B cell (primary cell): ENCODE data around the gene WRNIP1. TPM values are rescaled to one million over a fixed set of nuclear protein-coding genes. Genes with fewer than 3 reads are reported as not detected.
A peak's percentile ranks its signal among the peaks of the same experiment; 100 is the strongest.

Experiments used
- ATAC-seq: fragments of 200-7000 bp; cut with Tn5 transposase; one replicate; pipeline ENCODE4 v1.10.0; 2021; ENCODE audit warnings: low read depth, mild to moderate bottlenecking, moderate number of reproducible peaks, moderate library complexity
- CTCF ChIA-PET: fragments of 350-600 bp; sonication (Branson Sonifier 250); formaldehyde crosslinking; loops from one replicate; lab custom pipeline; 2021; ENCODE audit warnings: antibody characterized with exemption, inconsistent platforms; lab: Charles Lee
- POLR2A ChIA-PET: fragments of 350-600 bp; sonication (Branson Sonifier 250); formaldehyde crosslinking; loops from one replicate; lab custom pipeline; 2021; ENCODE audit warnings: antibody characterized with exemption; lab: Charles Lee
- DNase-seq: peaks from one replicate; pipeline ENCODE4 v3.0.0; 2013
- H2AFZ ChIP-seq: 2 replicates; pipeline ENCODE4 v1.6.1; 2012; ENCODE audit warnings: mild to moderate bottlenecking, low read depth, low read length; ENCODE audit not compliant: insufficient read depth, poor library complexity, severe bottlenecking
- H3K27ac ChIP-seq, 2 donors: 1 replicate in 1 of 2; 2 replicates in 1 of 2; pipeline ENCODE4 v1.5.1; 2012 to 2013; ENCODE audit warnings: low read length in 2 of 2, mild to moderate bottlenecking in 2 of 2, moderate library complexity in 1 of 2
- H3K27me3 ChIP-seq, 4 experiments: fragments of 200-600 bp in 1 of 4; sonication (generic) in 1 of 4; replicated peaks in 1 of 4; 1 replicate in 2 of 4; 2 replicates in 2 of 4; pipeline versions ENCODE4 v1.6.1 to v1.7.0; 2013 to 2016; ENCODE audit warnings: low read length in 3 of 4, mild to moderate bottlenecking in 2 of 4, mixed read lengths in 1 of 4, moderate library complexity in 1 of 4; ENCODE audit not compliant: insufficient read depth in 4 of 4, control insufficient read depth in 3 of 4; ENCODE audit errors: control extremely low read depth in 1 of 4
- H3K36me3 ChIP-seq, 2 experiments: replicated peaks in 1 of 2; 1 replicate in 1 of 2; 2 replicates in 1 of 2; pipeline versions ENCODE4 v1.6.1 to v1.7.1; 2013; ENCODE audit warnings: low read length in 1 of 2; ENCODE audit not compliant: insufficient read depth in 2 of 2, control insufficient read depth in 1 of 2; ENCODE audit errors: control extremely low read depth in 1 of 2, extremely low read depth in 1 of 2
- H3K4me1 ChIP-seq, 2 donors: fragments of 200-600 bp in 1 of 2; sonication (generic) in 1 of 2; 1 replicate in 1 of 2; 2 replicates in 1 of 2; pipeline versions ENCODE4 v1.5.1 to v1.6.1; 2013 to 2017; ENCODE audit warnings: low read length in 2 of 2; ENCODE audit not compliant: control insufficient read depth in 2 of 2, insufficient read depth in 2 of 2
- H3K4me2 ChIP-seq: replicated peaks from 2 replicates; pipeline ENCODE3; 2012; ENCODE audit warnings: mild to moderate bottlenecking, low read depth, low read length; ENCODE audit not compliant: poor library complexity, severe bottlenecking
- H3K4me3 ChIP-seq, 5 experiments: fragments of 200-600 bp in 1 of 5; sonication (generic) in 1 of 5; 1 replicate in 3 of 5; 2 replicates in 2 of 5; pipeline versions ENCODE4 v1.5.1 to v1.7.0; 2011 to 2016; ENCODE audit warnings: low read length in 4 of 5, mild to moderate bottlenecking in 4 of 5, low read depth in 2 of 5, control low read depth in 1 of 5, moderate library complexity in 1 of 5; ENCODE audit not compliant: insufficient read depth in 1 of 5; ENCODE audit errors: control extremely low read depth in 1 of 5, extremely low read depth in 1 of 5
- H3K79me2 ChIP-seq: fragments of 200-600 bp; sonication (generic); one replicate; pipeline ENCODE4 v1.6.0; 2016; ENCODE audit warnings: low read length; ENCODE audit not compliant: control insufficient read depth, insufficient read depth
- H3K9ac ChIP-seq: fragments of 200-600 bp; sonication (generic); 2 replicates; pipeline ENCODE4 v1.6.1; 2017; ENCODE audit warnings: mild to moderate bottlenecking, low read length, moderate library complexity
- H3K9me3 ChIP-seq, 3 donors: one replicate each; pipeline versions ENCODE4 v1.6.1 to v1.7.1; 2013; ENCODE audit warnings: low read length in 2 of 3; ENCODE audit not compliant: control insufficient read depth in 2 of 3, insufficient read depth in 1 of 3; ENCODE audit errors: control extremely low read depth in 1 of 3
- H4K20me1 ChIP-seq: 2 replicates; pipeline ENCODE4 v1.6.0; 2012; ENCODE audit warnings: mild to moderate bottlenecking, low read length; ENCODE audit not compliant: insufficient read depth, control insufficient read depth, poor library complexity, severe bottlenecking
- H3K27ac Mint-ChIP-seq: one replicate; pipeline ENCODE4 v1.8.0; 2021; ENCODE audit warnings: mixed read lengths
- H3K27me3 Mint-ChIP-seq: one replicate; pipeline ENCODE4 v1.8.0; 2021; ENCODE audit warnings: mixed read lengths
- H3K4me1 Mint-ChIP-seq: one replicate; pipeline ENCODE4 v1.8.0; 2021; ENCODE audit warnings: mixed read lengths
- H3K4me3 Mint-ChIP-seq: one replicate; pipeline ENCODE4 v1.8.0; 2021; ENCODE audit warnings: mixed read lengths
- H3K9me3 Mint-ChIP-seq: one replicate; pipeline ENCODE4 v1.8.0; 2022; ENCODE audit warnings: mixed read lengths; ENCODE audit not compliant: insufficient read depth
- EZH2 ChIP-seq: IDR thresholded peaks from 2 replicates; pipeline ENCODE4 v1.6.1; 2012; ENCODE audit warnings: borderline replicate concordance, low read depth, mild to moderate bottlenecking, moderate library complexity, low read length; ENCODE audit not compliant: insufficient read depth, poor library complexity, severe bottlenecking
- WGBS: methylation state at CpG from one replicate; pipeline ENCODE4 v1.1.5; 2013; ENCODE audit warnings: missing lambda C conversion rate; ENCODE audit not compliant: insufficient coverage; 5-methylcytosine and 5-hydroxymethylcytosine counted together
- intact Hi-C: fragments of 100-400 bp; cut with micrococcal nuclease; formaldehyde crosslinking; loops from one replicate; pipeline ENCODE4 v1.10.0; 2022
- polyA plus RNA-seq: library from polyadenylated mRNA; depleted of rRNA; stranded (reverse); fragments of >200 nt; gene quantifications from 2 replicates; pipeline ENCODE4 v1.2.3, GENCODE V29; 2012
- total RNA-seq, 2 donors: library from RNA; stranded (reverse); fragments of 120-200 nt in 1 of 2; gene quantifications; 1 replicate in 1 of 2; 2 replicates in 1 of 2; pipeline versions ENCODE4 v1.2.3 to v1.2.4, GENCODE V29; 2013 to 2022
- TF ChIP-seq, protein P1 (sequence below): fragments of 200-600 bp; IDR thresholded peaks from one replicate; pipeline ENCODE4 v1.8.0; 2022; ENCODE audit warnings: antibody characterized with exemption, mild to moderate bottlenecking

WRNIP1 gene
- total and polyA plus RNA-seq, 2 donors (not counting 1 experiment from before 2014, with no cell fraction given) = 32.6 to 35.2 TPM

DNA sequence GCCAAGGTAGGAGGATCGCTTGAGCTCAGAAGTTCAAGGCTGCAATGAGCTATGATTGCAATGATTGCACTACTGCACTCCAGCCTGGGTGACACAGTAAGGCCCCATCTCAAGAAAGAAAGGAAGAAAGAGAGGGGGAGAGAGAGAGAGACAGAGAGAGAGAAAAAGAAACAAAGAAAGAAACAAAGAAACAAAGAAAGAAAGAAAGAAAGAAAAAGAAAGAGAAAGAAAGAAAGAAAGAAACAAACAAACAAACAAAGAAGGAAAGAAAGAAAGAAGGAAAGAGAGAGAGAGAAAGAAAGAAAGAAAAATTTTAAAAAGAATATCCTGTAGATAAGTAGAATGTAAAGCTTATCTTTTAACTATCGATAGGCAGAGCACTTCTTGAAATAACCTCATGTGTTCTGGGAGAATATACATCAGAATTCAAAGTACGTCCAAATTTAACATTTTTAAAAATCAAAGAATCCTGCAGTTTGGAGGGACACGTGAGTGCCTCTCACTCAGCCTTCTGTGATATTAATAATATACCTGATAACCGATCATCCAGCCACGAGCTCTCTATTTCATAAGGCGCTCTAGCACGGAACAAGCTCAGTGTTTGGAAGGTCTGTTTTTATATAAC is 39.7 kb upstream of the WRNIP1 start:
- no peaks in the 10 kb centered on the region for H3K36me3 ChIP-seq
- no peak overlapping the region for H3K27ac ChIP-seq
- peaks cover 0 to 3% (median 0%) of the 10 kb centered on the region in 4 experiments for H3K27me3 ChIP-seq
- H3K4me1 Mint-ChIP-seq = peaks cover 5% of the 10 kb centered on the region
- H3K79me2 ChIP-seq = no peaks in the 10 kb centered on the region
- DNase-seq (no peak), ATAC-seq (no peak)
- peaks cover 0 to 2% of the 10 kb centered on the region in 2 donors for H3K4me1 ChIP-seq
- H3K9me3 ChIP-seq = peaks cover 0 to 4% (median 0%) of the 10 kb centered on the region in 3 donors
- peaks cover 15% of the 10 kb centered on the region for H3K27me3 Mint-ChIP-seq
- TF ChIP-seq, protein P1, sequence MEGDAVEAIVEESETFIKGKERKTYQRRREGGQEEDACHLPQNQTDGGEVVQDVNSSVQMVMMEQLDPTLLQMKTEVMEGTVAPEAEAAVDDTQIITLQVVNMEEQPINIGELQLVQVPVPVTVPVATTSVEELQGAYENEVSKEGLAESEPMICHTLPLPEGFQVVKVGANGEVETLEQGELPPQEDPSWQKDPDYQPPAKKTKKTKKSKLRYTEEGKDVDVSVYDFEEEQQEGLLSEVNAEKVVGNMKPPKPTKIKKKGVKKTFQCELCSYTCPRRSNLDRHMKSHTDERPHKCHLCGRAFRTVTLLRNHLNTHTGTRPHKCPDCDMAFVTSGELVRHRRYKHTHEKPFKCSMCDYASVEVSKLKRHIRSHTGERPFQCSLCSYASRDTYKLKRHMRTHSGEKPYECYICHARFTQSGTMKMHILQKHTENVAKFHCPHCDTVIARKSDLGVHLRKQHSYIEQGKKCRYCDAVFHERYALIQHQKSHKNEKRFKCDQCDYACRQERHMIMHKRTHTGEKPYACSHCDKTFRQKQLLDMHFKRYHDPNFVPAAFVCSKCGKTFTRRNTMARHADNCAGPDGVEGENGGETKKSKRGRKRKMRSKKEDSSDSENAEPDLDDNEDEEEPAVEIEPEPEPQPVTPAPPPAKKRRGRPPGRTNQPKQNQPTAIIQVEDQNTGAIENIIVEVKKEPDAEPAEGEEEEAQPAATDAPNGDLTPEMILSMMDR = no peak
- no peak for TF ChIP-seq EZH2
- H3K27ac Mint-ChIP-seq = no peak overlapping the region
- CTCF ChIA-PET = interaction anchor here (0.8 to 2.0 kb wide), 3 partner anchors 13 to 206 kb away, joined by 3 to 5 read pairs (median 4); partner anchors contain the start of gene MYLK4
- no peak overlapping the region for H3K9ac ChIP-seq
- WGBS = 100% methylated on average over 1 of the region's 8 CpGs
- H3K4me2 ChIP-seq = no peak overlapping the region
- H3K4me3 ChIP-seq = no peak overlapping the region
- POLR2A ChIA-PET = no interaction called here
- peaks cover 5% of the 10 kb centered on the region for H3K9me3 Mint-ChIP-seq
- peak overlapping the region; percentile 21 for H2AFZ ChIP-seq
- intact Hi-C loops = no loop called here
- H3K4me3 Mint-ChIP-seq = no peak overlapping the region
- H4K20me1 ChIP-seq = no peaks in the 10 kb centered on the region

DNA sequence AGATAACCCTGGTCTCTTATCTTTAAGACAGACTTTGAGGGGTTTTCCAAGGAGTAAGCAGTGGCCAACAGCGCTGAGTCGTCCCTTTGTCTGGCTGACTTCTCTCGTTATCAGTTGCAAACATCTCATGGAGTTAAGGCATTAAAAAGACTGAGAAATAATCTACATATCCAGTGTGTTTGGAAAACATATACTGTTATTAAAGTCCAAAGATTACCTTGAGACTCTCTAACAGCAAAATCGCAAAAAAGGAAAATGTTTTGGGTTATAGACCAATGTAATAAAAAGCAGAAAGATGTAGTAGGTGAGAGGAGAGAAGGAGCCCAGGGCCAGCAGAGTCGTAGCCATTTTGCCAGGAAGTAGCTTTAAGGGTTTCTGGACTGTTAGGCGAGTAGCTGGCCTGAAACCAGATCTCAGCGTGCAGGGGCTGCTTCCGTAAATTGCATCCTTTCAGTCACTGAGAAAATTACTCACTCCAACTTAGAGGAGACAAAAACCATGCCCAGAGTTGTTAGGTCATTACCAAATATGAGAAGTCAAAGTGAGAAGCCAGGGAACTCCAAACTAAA is 39.1 kb upstream of the WRNIP1 start:
- Histone ChIP-seq H3K36me3 (no peaks in the 10 kb centered on the region), H3K4me2 (no peak overlapping the region), H3K4me3 (no peak overlapping the region), H2AFZ (peak overlapping the region; percentile 21), H4K20me1 (no peaks in the 10 kb centered on the region), H3K4me1 (peaks cover 0 to 2% of the 10 kb centered on the region in 2 donors), H3K9ac (no peak overlapping the region), H3K27me3 (peaks cover 0 to 3% (median 0%) of the 10 kb centered on the region in 4 experiments), H3K9me3 (peaks cover 0 to 4% (median 0%) of the 10 kb centered on the region in 3 donors), H3K79me2 (no peaks in the 10 kb centered on the region), H3K27ac (no peak overlapping the region)
- ChIA-PET CTCF (interaction anchor here (0.6 to 2.0 kb wide), 4 partner anchors 12 to 206 kb away, joined by 3 to 5 read pairs (median 4); partner anchors contain the start of gene MYLK4), POLR2A (no interaction called here)
- no peak overlapping the region for H3K4me3 Mint-ChIP-seq
- peaks cover 5% of the 10 kb centered on the region for H3K9me3 Mint-ChIP-seq
- intact Hi-C loops = no loop called here
- H3K4me1 Mint-ChIP-seq = peaks cover 5% of the 10 kb centered on the region
- DNase-seq (peak; percentile 25), ATAC-seq (peak; percentile 36)
- no peak overlapping the region for H3K27ac Mint-ChIP-seq
- 47% methylated on average over 3 of the region's 8 CpGs for WGBS
- peaks cover 15% of the 10 kb centered on the region for H3K27me3 Mint-ChIP-seq
- TF ChIP-seq EZH2 = no peak
- TF ChIP-seq, protein P1 = no peak
